PFSK-1 (cell line): ENCODE results near the gene METTL1.

ENCODE experiments used
- FOXP2 ChIP-seq: optimal IDR thresholded peaks from 2 replicates; pipeline ENCODE3; 2011; ENCODE audit warnings: borderline replicate concordance, control low read depth, inconsistent platforms; ENCODE audit not compliant: insufficient read depth; ENCODE audit errors: extremely low read length, extremely low read depth
- POLR2AphosphoS5 ChIP-seq: IDR thresholded peaks from 2 replicates; pipeline ENCODE4 v1.6.1; 2012; ENCODE audit warnings: low read depth, mild to moderate bottlenecking, control low read depth, low read length, moderate library complexity
- REST ChIP-seq, 2 experiments: IDR thresholded peaks; 2 replicates each; pipeline versions ENCODE4 v1.6.1 to v1.8.0; 2011 to 2012; ENCODE audit warnings: low read depth in 2 of 2, low read length in 2 of 2, control low read depth in 1 of 2, inconsistent platforms in 1 of 2, mild to moderate bottlenecking in 1 of 2, moderate library complexity in 1 of 2; ENCODE audit not compliant: insufficient read depth in 1 of 2
- SIN3A ChIP-seq: IDR thresholded peaks from 2 replicates; pipeline ENCODE4 v1.6.1; 2012; ENCODE audit warnings: mild to moderate bottlenecking, low read length, moderate library complexity, borderline replicate concordance; ENCODE audit not compliant: insufficient read depth
- TAF1 ChIP-seq: IDR thresholded peaks from 2 replicates; pipeline ENCODE4 v1.6.1; 2012; ENCODE audit warnings: low read length, control low read depth, borderline replicate concordance; ENCODE audit not compliant: insufficient read depth

Gene METTL1

GRCh38 chr12:57723630-57723962 is 48.3 kb downstream of the METTL1 start:
- TF ChIP-seq SIN3A, result no peak
- TF ChIP-seq REST (IDR thresholded peaks at IDR 0.05; ENCODE audit: insufficient read depth in 1 of 2, low read depth in 2 of 2, low read length in 2 of 2), result no peak
- TF ChIP-seq POLR2AphosphoS5, result no peak
- no peak for TF ChIP-seq TAF1
- no peak for TF ChIP-seq FOXP2

GRCh38 chr12:57722716-57723629 is 48.9 kb downstream of the METTL1 start:
- no peak for TF ChIP-seq FOXP2
- TF ChIP-seq TAF1, result no peak
- no peak for TF ChIP-seq SIN3A
- no peak for TF ChIP-seq POLR2AphosphoS5
- no peak for TF ChIP-seq REST (IDR thresholded peaks at IDR 0.05; ENCODE audit: insufficient read depth in 1 of 2, low read depth in 2 of 2, low read length in 2 of 2)

- TF ChIP-seq FOXP2, result no peak
- TF ChIP-seq POLR2AphosphoS5, result no peak
- no peak for TF ChIP-seq TAF1
- no peak for TF ChIP-seq REST (IDR thresholded peaks at IDR 0.05; ENCODE audit: insufficient read depth in 1 of 2, low read depth in 2 of 2, low read length in 2 of 2)
- no peak for TF ChIP-seq SIN3A
Observed at GRCh38 chr12:57720606-57721595, 51.0 kb downstream of the METTL1 start.

- TF ChIP-seq REST (IDR thresholded peaks at IDR 0.05; ENCODE audit: insufficient read depth in 1 of 2, low read depth in 2 of 2, low read length in 2 of 2), result no peak
- TF ChIP-seq FOXP2, result no peak
- TF ChIP-seq TAF1, result no peak
- TF ChIP-seq SIN3A, result no peak
- no peak for TF ChIP-seq POLR2AphosphoS5
Observed at GRCh38 chr12:57719777-57720605, 51.9 kb downstream of the METTL1 start.
